Keratinocyte (primary cell): ENCODE measurements around the gene KRT33A. TPM values are rescaled to one million over a fixed set of nuclear protein-coding genes. Genes with fewer than 3 reads are reported as not detected.

Experiments
- DNase-seq: peaks from one replicate; pipeline ENCODE4 v3.0.0-alpha.2; 2011; ENCODE audit warnings: low read depth, missing footprints, low spot score
- FAIRE-seq: peaks from 2 replicates; lab custom pipeline; 2011; peaks lifted over from hg19 to GRCh38; lab: Jason Lieb, UNC
- H2AFZ ChIP-seq: 2 replicates; pipeline ENCODE4 v1.6.0; 2012; ENCODE audit warnings: low read length, control low read depth, inconsistent platforms; ENCODE audit not compliant: control insufficient read depth
- H3K27ac ChIP-seq: 2 replicates; pipeline ENCODE4 v1.5.1; 2011; ENCODE audit warnings: low read length; ENCODE audit not compliant: control insufficient read depth, insufficient read depth
- H3K27me3 ChIP-seq: 3 replicates; pipeline ENCODE4 v1.6.0; 2011; ENCODE audit warnings: low read length; ENCODE audit not compliant: control insufficient read depth, insufficient read depth; ENCODE audit errors: extremely low read depth
- H3K36me3 ChIP-seq, 2 experiments: 2 replicates in 1 of 2; 3 replicates in 1 of 2; pipeline ENCODE4 v1.5.1; 2011; ENCODE audit warnings: low read length in 2 of 2, mild to moderate bottlenecking in 1 of 2; ENCODE audit not compliant: control insufficient read depth in 2 of 2, insufficient read depth in 2 of 2; ENCODE audit errors: extremely low read depth in 1 of 2
- H3K4me1 ChIP-seq: 3 replicates; pipeline ENCODE4 v1.5.1; 2011; ENCODE audit warnings: low read length; ENCODE audit not compliant: control insufficient read depth, insufficient read depth; ENCODE audit errors: extremely low read depth
- H3K4me2 ChIP-seq: 3 replicates; pipeline ENCODE4 v1.6.0; 2011; ENCODE audit warnings: low read depth, low read length; ENCODE audit not compliant: control insufficient read depth, insufficient read depth; ENCODE audit errors: extremely low read depth
- H3K4me3 ChIP-seq, 3 experiments: fragments of 200-600 bp in 1 of 3; sonication (generic) in 1 of 3; 2 replicates in 2 of 3; 3 replicates in 1 of 3; pipeline ENCODE4 v1.5.1; 2011 to 2016; ENCODE audit warnings: low read length in 3 of 3, mild to moderate bottlenecking in 3 of 3, control low read depth in 2 of 3, inconsistent platforms in 1 of 3, low read depth in 1 of 3, mixed read lengths in 1 of 3, mixed run types in 1 of 3, moderate library complexity in 1 of 3; ENCODE audit not compliant: control insufficient read depth in 2 of 3, insufficient read depth in 2 of 3; ENCODE audit errors: extremely low read depth in 1 of 3
- H3K79me2 ChIP-seq: 2 replicates; pipeline ENCODE4 v1.6.0; 2012; ENCODE audit warnings: low read length; ENCODE audit not compliant: control insufficient read depth, insufficient read depth
- H3K9ac ChIP-seq: 3 replicates; pipeline ENCODE4 v1.6.0; 2011; ENCODE audit warnings: low read length; ENCODE audit not compliant: control insufficient read depth, insufficient read depth; ENCODE audit errors: extremely low read depth
- H3K9me1 ChIP-seq: 3 replicates; pipeline ENCODE4 v1.6.0; 2011; ENCODE audit warnings: low read length; ENCODE audit not compliant: control insufficient read depth, insufficient read depth; ENCODE audit errors: extremely low read depth
- H3K9me3 ChIP-seq: 2 replicates; pipeline ENCODE4 v1.5.1; 2012; ENCODE audit warnings: low read depth, low read length; ENCODE audit not compliant: control insufficient read depth
- H4K20me1 ChIP-seq: 3 replicates; pipeline ENCODE4 v1.6.0; 2011; ENCODE audit warnings: low read length; ENCODE audit not compliant: control insufficient read depth, insufficient read depth; ENCODE audit errors: extremely low read depth
- EZH2 ChIP-seq: IDR thresholded peaks from one replicate; pipeline ENCODE4 v1.6.1; 2012; ENCODE audit warnings: inconsistent platforms, mild to moderate bottlenecking, low read length, moderate library complexity
- dilution Hi-C: fragments of 300-500 bp; cut with MboI; formaldehyde crosslinking; loops from one replicate; pipeline ENCODE4 v1.7.0; 2020; ENCODE audit warnings: low sequenced_read_pairs; ENCODE audit not compliant: extremely low pct_ligation_motif_present
- polyA plus RNA-seq, 5 experiments: library from polyadenylated mRNA; depleted of rRNA in 3 of 5; stranded (reverse) in 3 of 5; stranded (forward) in 1 of 5; unstranded in 1 of 5; fragments of >200 nt; gene quantifications; 1 replicate in 1 of 5; 2 replicates in 3 of 5; 3 replicates in 1 of 5; pipeline versions ENCODE4 v1.2.1 to v1.2.3, GENCODE V29; 2011 to 2012; ENCODE audit warnings: missing spikeins in 2 of 5, low read depth in 1 of 5, low replicate concordance in 1 of 5
- TF ChIP-seq, protein P1 (sequence below), 3 experiments: IDR thresholded peaks in 1 of 3; conservative IDR thresholded peaks in 1 of 3; optimal IDR thresholded peaks in 1 of 3; 2 replicates in 2 of 3; 3 replicates in 1 of 3; pipeline versions ENCODE3 to v1.5.1; 2011; ENCODE audit warnings: low read length in 3 of 3, mild to moderate bottlenecking in 3 of 3, moderate library complexity in 2 of 3, control low read depth in 1 of 3, inconsistent platforms in 1 of 3; ENCODE audit not compliant: insufficient read depth in 2 of 3; ENCODE audit errors: extremely low read depth in 1 of 3

Gene KRT33A
- polyA plus RNA-seq, 1 donor (not counting 4 experiments of a cell fraction or from before 2014, with no cell fraction given) = not detected

DNA sequence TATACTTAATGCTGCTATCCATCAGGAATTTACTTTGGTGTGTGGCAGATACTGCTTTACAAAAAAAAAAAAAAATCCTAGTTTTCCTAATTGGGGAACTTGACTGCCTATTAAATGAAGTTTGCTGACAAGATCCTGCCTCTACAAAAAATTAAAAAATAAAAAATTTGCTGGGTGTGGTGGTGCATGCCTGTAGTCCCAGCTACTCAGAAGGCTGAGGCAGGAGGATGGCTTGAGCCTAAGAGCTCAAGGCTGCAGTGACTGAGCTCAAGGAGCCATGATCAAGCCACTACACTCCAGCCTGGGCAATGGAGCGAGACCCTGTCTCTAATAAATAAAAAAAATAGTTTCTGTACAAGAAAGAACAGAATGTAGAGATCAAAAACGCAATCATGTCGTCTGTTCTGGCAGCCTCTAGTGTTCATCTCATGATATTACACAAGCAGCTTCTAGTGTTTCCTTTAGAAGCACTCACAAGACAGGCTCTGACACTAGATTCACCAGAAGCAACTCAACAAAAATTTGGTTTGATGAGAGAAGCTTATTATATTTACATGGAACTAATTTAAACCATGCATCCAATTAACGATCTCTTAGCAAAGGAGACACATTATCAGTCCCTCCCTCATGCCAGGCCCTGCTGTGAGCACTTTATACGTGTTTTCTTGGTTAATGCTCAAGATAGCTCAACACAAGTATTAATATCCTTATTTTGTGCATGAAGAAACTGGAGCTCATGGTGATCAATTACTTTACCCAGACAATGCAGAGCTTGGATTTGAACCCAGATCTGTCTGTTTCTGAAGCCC, 28.3 kb downstream of the KRT33A start:
- FAIRE-seq (peak; percentile 90), DNase-seq (no peak)
- H3K36me3 ChIP-seq = no peaks in the 10 kb centered on the region
- H3K9me1 ChIP-seq = no peaks in the 10 kb centered on the region
- no peak overlapping the region for H3K4me2 ChIP-seq
- H3K9me3 ChIP-seq = no peaks in the 10 kb centered on the region
- no peak overlapping the region for H3K4me3 ChIP-seq
- H3K9ac ChIP-seq = no peak overlapping the region
- TF ChIP-seq EZH2 = no peak
- TF ChIP-seq, protein P1, sequence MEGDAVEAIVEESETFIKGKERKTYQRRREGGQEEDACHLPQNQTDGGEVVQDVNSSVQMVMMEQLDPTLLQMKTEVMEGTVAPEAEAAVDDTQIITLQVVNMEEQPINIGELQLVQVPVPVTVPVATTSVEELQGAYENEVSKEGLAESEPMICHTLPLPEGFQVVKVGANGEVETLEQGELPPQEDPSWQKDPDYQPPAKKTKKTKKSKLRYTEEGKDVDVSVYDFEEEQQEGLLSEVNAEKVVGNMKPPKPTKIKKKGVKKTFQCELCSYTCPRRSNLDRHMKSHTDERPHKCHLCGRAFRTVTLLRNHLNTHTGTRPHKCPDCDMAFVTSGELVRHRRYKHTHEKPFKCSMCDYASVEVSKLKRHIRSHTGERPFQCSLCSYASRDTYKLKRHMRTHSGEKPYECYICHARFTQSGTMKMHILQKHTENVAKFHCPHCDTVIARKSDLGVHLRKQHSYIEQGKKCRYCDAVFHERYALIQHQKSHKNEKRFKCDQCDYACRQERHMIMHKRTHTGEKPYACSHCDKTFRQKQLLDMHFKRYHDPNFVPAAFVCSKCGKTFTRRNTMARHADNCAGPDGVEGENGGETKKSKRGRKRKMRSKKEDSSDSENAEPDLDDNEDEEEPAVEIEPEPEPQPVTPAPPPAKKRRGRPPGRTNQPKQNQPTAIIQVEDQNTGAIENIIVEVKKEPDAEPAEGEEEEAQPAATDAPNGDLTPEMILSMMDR (optimal IDR thresholded peaks at IDR 0.05 in 1 of 3, IDR thresholded peaks at IDR 0.05 in 1 of 3, conservative IDR thresholded peaks at IDR 0.05 in 1 of 3; ENCODE audit: extremely low read depth in 1 of 3, insufficient read depth in 2 of 3, low read length in 3 of 3) = peak in 2 of 3 experiments; percentile 79 to 87
- no peak overlapping the region for H3K27ac ChIP-seq
- H4K20me1 ChIP-seq = no peaks in the 10 kb centered on the region
- H2AFZ ChIP-seq = peak overlapping the region; percentile 65
- no peaks in the 10 kb centered on the region for H3K79me2 ChIP-seq
- H3K27me3 ChIP-seq = no peaks in the 10 kb centered on the region
- no peaks in the 10 kb centered on the region for H3K4me1 ChIP-seq
- dilution Hi-C loops = no loop called here

DNA sequence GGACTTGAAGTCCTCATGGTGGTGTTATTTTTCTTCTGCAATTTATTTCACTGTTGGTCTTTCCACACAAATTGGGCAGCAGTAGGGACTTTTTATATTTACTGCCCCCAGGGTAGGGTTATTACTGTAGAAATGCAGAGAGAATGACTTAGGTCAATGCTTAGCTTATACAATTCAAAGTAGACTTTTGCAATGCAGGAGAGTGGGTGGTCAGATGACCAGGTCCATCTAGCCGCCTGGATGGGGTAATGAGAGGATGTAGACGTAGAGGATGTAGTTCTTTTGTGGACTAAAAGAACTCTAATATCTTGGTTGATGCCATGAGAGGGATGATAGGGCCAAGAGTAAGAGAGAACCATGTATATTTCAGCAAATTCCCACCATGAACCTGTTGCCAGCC, 32.4 kb downstream of the KRT33A start:
- H3K4me1 ChIP-seq = no peaks in the 10 kb centered on the region
- TF ChIP-seq, protein P1 (optimal IDR thresholded peaks at IDR 0.05 in 1 of 3, IDR thresholded peaks at IDR 0.05 in 1 of 3, conservative IDR thresholded peaks at IDR 0.05 in 1 of 3; ENCODE audit: extremely low read depth in 1 of 3, insufficient read depth in 2 of 3, low read length in 3 of 3) = no peak
- TF ChIP-seq EZH2 = no peak
- no peaks in the 10 kb centered on the region for H3K9me1 ChIP-seq
- no peak overlapping the region for H2AFZ ChIP-seq
- dilution Hi-C loops = no loop called here
- no peak overlapping the region for H3K9ac ChIP-seq
- no peaks in the 10 kb centered on the region for H4K20me1 ChIP-seq
- H3K9me3 ChIP-seq = no peaks in the 10 kb centered on the region
- H3K27me3 ChIP-seq = no peaks in the 10 kb centered on the region
- H3K4me2 ChIP-seq = no peak overlapping the region
- H3K4me3 ChIP-seq = no peak overlapping the region
- no peaks in the 10 kb centered on the region for H3K36me3 ChIP-seq
- DNase-seq (no peak), FAIRE-seq (no peak)
- no peak overlapping the region for H3K27ac ChIP-seq
- H3K79me2 ChIP-seq = no peaks in the 10 kb centered on the region
